T-helper 22 cell (primary cell): ENCODE results near the gene NUCKS1.

Experiments used
- DNase-seq: peaks from one replicate; pipeline ENCODE4 v3.0.0-alpha.2; 2020; ENCODE audit warnings: low read depth

The NUCKS1 gene

DNA sequence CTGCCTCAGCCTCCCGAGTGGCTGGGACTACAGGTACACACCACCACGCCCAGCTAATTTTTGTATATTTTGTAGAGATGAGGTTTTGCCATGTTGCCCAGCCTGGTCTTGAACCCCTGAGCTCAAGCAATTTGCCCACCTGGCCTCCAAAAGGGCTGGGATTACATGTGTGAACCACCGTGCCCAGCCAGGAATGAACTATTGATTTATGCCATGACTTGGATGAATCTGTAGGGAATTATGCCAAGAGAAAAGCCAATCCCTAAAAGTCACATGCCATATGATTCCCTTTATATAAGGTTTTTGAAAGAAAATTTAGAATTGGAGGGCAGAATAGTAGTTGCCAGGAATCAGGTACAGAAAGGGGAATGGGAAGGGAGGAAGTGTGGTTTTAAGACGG, 50.6 kb downstream of the NUCKS1 start:
- no peak for DNase-seq

DNA sequence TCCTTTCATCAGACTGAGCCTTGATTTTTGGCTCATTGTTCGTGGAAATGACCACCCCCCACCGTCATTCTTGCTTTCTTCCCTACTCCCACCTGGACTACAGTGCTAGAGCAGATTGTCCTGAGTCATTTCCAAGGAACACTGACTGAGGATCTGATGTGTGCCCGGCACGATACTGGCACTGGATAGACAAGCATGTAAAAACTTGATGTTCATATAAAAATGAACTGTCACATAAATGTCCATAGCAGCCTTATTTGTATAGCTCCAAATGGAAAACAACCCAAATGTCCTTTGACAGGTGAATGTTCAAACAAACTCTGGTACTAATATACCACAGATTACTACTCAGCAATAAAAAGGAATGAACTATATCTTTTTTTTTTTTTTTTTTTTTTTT, 51.1 kb downstream of the NUCKS1 start:
- DNase-seq, result no peak

DNA sequence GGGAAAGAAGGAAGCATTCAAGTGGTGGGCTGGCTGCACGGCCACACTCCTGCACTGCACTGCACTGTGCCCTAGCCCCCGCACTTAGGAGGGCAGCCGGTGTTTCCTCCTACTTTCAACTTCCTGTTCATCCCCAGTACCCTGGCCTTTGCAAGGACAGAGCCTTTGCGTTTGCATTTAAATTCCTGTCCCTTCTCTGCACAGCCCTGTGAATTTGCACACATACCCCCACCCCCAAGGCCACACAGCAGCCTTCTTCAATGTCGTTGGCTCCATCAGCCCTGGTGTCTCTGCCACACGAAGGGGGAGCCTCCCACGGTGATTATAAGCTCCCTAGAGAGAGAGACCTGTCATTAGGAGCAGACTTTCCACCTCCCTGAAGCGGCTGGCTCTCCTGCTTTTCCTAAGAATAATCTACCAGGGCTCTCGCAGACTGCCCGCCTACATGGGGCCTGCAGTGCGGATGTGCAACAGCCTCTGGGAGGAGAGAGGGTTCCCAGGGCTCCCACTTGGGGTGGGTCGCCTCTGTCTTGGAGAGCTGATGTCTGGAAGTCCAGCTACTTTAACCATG, 56.5 kb downstream of the NUCKS1 start:
- DNase-seq, result no peak

DNA sequence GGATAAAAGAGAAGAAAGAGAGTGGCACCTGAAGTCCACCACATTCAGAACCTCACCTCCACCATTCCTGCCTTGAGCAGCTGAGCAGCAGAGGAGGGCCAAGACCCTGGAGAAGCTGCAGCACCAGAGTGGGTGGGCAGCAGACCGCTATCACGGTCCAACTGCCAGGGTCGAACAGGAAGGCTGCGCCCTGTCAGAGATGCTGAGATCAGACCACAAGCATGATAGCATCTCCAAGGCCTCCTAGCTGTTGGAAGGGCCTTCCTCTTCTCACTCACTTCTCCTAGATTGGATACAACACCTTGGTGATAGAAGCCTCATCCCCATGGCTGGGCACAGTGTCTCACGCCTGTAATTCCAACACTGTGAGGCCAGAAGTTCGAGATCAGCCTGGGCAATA, 57.6 kb downstream of the NUCKS1 start:
- DNase-seq, result no peak

DNA sequence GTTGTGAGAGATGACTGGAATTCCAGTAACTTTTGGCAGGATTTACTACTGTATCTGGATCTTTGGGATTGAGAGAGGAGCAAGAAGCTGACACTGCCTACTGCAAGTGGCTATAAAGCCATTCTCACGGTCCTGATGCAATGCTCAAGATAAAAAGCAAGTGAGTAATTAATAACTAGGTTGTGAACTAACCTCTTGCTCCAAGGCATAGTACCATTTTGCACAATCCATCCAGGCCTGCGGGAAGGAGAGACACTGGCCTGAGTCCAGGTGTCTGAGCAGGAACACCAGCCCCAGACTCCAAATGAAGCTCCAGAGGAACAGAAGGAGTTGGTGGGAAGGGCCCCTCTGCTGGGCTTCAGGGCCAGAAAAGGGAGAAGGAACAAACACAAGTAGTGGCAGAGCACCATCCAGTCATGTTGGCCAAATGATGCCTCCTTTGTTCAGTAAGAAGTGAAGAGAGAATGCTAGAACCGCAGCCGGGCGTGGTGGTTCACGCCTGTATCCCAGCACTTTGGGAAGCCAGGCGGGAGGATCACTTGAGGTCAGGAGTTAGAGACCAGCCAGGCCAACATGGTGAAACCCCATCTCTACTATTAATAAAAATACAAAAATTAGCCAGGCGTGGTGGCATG, 59.7 kb downstream of the NUCKS1 start:
- DNase-seq, result no peak

DNA sequence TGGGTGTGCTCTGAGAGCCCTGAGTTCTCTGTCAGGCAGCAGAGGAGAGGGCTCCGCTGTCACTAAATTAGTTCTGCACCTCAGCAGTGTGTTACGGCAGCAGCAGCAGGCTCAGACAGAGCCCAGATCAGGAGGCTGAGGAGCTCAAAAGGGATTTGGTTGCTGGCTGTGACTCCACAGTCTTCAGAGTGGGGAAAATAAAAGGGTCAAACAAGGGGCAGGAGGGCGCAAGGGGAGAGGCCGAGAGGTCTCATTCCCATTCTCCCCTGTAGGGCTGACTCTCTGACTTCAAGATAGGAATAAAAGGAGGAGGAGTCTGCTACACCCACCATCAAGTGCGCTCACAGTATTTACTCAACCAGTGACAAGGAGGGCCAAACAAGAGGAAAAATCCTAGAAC, 60.5 kb downstream of the NUCKS1 start:
- DNase-seq, result no peak

DNA sequence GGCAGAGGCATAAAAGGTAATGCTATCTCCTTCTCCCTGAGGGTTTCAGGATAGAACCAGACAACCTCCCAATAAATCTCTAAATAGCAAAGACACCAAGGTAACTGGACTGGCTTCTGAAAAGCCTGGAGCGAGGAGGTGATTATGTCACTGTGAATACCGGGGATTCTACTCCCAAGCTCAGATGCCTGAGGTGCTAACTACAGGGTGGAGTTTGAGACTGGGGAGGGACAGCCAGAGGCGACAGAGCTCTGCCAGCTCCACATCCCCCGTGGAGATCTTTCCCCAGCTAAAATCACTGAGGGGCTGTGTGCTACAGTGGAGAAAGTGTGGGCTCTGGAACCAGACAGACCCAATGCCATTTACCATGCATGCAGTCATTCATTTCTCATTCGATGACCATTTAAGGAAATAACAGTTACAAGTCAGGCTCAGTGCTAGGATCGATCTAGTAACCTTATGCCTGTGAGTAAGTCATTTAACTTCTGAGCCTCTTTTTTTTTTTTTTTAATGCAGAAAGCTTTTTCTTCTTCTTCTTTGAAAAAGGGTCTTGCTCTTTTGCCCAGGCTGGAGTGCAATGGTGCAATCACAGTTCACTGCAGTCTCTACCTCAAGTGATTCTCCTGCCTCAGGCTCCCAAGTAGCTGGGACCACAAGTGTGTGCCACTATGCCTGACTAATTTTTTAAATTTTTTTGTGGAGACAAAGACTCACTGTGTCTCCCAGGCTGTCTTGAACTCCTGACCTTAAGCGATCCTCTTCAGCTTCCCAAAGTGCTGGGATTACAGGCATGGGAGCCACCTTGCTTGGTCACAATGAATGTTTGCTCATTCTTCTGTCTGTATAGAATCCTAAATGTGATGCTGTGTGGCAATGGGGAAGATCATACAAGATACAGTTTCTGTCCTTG, 61.6 kb downstream of the NUCKS1 start:
- DNase-seq, result no peak

DNA sequence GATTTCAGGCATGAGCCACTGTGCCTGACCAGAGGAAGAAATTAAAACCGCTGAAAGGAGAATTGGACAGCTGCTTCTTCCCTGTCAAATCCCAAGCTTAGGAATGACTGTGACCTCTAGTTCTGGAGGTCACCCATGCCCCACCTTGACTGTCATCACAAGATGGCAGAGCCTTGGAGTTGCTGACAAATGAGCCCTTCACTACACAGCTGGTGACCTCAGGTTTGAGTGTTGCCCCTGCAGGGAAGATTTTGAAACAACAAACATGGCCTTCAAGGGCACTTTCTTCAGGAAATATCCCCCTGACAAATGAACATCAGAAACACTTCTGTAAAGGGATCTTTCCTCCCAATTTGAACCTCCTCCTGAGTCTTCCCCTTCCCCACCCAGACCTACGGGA, 62.7 kb downstream of the NUCKS1 start:
- DNase-seq, result no peak

DNA sequence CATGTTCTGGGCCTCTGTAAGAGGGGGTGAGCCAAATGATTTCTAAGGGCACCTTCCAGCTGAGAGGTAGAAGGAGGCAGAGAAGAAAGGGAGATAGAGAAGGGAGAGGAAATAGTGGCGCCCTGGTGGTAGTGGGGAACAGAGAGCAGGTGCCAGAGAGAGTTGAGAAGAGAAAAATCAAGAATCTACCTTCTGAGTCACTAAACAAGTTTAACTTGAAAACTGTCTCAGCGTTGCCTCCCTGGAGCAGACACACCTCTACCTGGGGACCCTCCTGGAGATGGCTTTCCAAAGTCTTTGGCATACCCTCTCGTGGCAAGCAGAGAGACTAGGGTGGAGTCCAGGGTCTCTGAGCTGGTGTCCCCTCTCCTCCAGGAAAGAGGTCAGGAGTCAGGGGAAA, 68.6 kb downstream of the NUCKS1 start:
- DNase-seq, result no peak

DNA sequence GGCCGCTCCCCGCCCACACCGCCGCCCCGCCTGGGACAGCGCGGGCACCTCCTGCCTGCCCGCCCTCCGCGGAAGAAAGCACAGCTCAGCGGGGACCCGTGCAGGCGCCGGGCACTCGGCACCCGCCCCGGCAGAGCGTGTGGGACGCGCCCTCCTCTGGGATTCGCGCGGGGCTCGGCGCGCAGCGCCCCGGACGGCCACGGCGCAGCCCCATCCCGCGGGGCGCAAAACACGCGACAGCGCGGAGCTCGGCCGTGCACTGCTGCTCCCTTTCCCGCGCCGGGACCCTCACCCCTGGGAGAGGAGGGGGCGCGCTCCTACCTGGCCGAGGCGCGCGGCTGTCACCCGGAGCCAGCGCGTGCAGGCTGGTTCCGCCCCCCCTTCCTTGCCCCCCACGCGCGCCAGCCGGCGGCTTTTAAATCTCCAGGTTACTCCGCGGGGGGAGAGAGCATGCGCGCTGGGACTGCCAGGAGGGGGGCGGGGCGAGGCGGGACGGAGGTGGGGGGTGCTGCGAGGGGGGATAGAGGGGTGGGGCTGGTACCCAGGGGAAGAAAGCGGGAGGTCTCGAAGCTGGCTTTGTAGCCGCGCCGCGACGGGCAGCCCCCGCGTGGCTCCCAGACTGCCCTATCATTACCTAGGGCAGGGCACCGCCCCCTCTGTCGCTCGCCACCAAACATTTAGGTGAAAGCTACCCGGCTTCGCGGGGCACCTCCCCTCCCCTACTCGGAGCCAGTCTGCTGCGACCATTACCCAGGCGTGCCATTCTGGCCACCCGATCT, 69.7 kb downstream of the NUCKS1 start, which contains the start of gene SLC45A3:
SLC45A3 (minus strand) TSS at position 437 of the 779 bp plus-strand sequence. CDS start 15,853 bp downstream, outside the sequence.
- no peak for DNase-seq

DNA sequence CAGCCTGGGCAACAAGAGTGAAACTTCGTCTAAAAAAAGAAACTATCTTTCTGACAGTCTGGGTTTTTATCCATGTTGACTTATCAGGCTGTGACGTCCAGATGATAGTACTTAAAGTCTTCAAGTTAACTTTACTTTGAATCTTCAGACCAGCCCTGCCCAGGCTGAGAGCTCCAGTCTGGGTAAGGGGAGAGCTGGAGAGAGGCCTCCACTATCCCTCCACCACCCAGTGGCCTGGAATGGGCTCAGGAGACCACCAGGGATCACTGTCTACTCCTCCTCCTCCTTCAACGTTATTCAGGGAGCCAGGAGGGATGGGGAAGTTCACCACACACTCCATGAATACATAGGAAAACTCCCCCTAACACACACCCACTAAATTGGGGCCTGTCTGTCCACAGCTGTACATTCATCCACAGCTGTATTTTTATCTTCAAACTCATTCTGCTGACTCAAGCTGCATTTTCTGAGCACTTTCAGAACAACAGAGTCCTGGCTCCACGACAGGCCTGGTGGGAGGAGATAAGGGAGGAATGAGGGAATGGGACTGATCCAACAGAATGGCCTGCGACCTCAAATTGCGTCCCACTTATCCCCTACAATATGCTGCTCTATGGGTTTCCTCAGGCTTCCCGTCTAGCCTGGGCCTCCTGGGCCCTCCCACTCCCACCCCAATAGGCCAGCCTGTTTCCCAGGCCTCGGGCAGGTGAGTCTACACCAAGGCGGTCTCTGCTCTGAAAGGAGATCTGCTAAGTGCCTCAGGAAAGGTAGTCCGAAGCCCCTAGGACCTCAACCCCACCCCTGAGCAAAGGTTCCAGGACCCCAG, 71.5 kb downstream of the NUCKS1 start:
- no peak for DNase-seq

DNA sequence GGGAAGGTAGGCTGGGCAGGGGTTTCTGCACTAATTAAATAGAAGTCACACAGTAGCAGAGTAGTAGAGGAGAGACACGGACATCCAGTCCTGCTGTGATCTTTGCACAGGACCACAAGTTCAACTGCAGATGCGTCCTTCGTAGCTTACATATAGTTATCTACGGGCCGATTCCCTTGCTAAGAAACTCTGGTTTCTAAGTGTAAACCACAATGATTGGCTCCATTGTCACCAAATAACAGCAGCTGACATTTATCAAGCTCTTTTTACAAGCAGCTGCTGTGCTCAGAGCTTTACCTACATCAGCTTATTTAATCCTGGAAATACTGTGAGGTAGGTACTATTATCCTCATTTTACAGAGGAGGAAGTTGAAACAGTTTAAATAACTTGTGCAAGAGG, 72.8 kb downstream of the NUCKS1 start:
- no peak for DNase-seq

DNA sequence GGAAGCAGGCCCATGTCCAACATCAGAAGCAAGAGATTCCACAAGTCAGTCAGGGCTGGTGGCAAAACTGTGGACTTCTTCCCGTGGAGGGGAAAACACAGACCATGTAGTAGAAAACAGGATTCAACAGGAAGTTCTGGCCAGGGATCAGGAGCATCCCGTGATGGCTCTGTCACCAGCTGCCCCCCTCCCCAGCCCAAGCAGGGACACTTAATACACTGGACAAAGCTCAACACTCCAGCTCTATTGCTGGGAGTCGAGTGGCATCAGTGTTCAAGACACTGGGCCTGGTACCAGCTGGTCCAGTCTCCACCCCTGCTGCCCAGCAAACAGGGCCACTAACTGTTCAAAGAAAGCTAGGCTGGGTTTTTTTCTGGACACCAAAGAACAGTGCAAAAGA, 73.4 kb downstream of the NUCKS1 start:
- DNase-seq, result no peak

DNA sequence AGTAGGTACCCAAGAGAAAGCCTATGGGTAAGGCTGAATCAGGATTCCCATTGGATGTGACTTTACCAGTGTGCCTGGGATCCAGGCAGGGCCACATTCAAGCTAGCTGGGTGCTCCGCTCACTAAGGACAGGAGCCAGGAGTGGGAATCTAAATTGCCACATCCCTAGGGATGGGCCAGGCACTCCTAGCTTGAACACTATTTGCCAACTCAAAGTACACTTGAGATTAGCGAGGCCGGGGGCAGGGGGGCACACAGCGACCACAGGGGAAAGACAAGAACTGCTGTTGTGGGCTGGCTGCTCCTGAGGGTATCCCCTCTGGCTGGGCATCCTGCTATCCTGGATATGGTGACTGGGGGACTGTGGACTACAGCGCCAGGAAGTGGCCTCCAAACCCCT, 74.0 kb downstream of the NUCKS1 start:
- DNase-seq, result no peak

DNA sequence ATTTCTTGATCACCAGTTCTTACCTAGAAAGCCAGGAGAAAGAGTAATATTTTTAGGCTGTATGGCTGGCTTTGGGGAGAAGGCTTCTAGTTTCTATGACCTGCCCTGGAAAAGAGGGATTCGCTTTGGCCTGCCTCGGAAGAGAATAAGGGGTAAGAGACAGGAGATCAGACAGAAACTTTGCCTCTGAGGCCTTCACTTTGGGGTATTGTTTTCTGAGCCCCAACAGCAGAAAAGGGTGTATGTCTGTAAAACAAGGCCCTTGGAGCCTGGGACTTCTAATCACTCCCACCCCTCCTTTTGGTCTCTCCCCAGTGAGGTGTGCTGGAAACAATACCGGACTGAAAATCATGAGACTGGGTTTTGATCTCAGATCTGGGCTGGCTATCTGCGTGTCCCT, 74.7 kb downstream of the NUCKS1 start:
- no peak for DNase-seq

DNA sequence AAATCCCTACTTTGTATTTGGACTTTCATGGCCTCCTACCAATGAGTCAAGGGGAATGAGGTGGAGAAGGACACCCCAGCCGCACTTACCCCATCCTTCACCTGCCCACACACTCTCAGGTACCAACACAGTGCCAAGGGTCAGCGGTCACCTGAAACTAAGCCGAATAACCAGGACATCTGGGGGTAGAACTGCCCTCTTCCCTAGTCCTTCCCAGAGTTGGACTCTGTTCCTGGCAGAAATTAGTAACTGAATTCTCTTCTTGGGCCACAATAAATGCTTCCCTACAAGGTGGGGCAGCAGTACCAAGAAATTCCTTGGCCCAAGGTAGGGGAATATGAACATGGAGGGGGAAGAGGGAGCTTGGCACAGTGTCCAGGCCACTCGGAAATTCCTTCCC, 77.0 kb downstream of the NUCKS1 start:
- DNase-seq, result no peak

DNA sequence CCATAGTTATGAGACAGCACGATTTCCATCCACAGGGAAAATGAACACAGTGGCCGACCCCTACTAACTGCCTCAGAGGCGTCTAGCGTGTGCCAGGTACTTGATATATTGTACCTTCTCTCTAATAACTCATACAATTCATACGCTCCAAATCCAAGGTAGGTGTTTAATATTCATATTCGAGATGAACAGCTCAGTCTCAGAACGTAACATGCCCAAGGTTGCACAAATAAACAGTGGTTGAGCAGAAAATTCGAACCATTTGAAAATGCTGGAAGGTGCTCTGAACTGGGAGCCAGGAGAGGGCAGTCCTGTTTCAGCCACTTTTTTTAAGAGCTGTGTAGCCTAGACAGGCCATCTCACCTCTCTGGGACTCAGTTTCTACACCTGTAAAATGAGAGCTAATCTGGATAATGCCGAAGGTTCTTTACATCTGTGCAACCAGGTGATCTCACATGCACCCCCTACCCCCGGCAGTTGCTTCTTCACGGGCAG, 77.5 kb downstream of the NUCKS1 start:
- no peak for DNase-seq

DNA sequence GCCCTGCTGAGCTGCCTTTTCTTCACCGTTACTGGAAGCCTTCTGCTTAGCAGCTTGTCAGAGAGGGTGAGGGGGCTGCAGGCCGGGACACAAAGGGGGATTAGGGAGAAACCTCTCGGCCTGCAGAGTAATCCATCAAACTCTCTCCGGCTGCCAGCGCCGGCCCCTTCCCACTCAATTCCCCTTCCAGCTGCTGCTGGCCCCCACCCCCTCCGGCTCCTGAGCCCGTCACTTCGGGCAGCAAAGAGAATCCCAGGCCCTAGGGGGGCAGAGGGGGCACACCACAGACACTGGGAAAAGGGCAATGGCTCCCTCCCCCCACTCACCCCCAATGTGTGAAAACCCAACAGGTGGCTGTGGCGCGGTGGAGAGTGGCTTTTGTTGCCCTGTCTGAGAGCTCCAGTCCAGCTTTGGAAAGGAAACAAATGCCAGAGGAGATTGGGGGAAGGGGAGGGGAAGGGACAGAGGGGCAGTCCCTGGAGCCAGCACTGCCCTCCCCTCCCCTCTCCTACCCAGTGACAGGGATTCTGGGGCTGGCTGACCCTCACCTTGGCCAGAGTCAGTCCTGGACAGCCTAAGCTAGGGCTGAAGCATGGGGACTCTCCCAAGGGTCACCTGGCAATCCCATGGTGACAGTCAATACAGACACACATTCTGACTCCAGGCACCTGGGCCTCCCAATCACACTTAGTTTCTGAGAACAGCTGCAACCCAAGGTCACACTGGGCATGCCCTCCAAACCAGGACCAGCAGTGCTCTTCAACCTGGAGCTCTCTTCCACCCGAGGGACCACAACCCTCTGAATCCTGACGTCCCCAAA, 79.2 kb downstream of the NUCKS1 start:
- DNase-seq, result no peak

DNA sequence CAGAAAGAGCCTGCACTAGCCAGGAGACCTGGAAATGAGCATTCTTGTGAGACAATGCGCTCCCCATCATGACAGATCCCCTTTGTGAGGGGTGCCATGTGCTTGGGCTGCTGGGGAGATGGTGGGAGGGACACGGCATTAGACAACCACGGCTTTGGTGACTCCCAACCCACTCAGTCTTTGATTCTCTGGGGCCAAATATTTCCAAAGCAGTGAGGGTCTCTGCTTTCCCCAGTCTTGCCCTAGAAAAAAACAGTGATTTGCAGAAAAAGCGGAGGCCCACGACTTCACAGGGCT, 79.9 kb downstream of the NUCKS1 start:
- DNase-seq, result no peak

DNA sequence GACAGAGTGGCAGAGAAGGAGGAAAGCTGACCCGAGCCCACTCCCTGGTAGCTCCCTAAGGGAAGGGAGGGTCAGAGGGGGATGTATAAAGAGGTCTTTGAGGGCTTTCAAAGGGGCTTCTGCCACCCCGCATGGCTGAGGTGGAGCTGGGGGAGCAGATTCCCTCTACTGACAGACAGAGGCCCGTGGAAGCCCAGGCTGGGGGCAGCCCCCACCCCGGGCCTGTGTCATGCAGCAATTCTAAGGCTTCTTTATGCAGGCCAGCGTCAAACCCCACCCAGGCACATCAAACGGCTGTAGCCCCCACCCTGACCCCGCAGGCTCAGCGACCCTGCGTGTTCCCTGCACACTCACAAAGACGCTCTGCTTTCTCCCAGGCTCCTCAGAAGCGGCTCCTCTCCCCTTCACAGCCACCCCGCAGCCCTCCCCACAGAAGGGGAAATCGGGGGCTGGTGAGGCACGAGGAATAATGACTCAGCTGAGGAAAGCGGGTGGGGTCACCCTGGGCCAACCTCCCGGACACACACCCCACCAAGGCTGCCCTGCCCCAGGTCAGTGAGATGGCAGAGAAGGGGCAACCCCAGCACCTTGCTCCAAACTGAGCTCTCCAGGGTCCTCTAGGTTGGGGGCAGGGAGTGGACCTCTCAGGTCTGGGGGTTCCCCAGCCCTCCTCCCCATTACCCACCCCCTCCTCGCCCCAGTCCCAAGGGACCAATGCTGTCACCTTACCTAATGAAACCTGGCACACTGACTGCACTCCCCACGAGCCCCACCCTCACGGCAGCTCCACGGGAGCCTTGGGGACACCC, 80.4 kb downstream of the NUCKS1 start:
- DNase-seq, result no peak
